ENCODE data around the gene ZIC4. TPM values are rescaled to one million over a fixed set of nuclear protein-coding genes. Genes with fewer than 3 reads are reported as not detected.

ZIC4 gene
- total RNA-seq, 1 donor from 2014 or later = not detected

DNA sequence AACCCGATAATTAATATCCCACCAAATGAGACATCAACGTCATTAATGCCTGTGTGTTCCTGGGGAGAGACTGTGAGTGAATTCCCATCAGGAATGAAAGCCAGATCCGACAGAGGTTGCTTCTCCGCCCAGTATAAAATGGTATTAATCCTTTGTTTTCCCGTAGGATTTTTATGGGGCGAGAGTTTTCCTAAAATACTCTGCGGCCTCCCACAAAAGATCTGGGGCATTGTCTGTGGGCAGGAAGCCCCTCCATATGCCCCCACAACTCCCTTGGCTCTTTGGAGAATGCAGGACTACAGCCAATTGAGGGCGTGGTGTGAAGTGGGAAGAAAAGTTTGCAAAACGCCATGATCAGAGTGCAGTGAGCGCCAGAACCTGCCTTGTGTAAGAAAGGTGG is 26.7 kb downstream of the ZIC4 start:
- intact Hi-C loops (cut with DNase I) = no loop called here

DNA sequence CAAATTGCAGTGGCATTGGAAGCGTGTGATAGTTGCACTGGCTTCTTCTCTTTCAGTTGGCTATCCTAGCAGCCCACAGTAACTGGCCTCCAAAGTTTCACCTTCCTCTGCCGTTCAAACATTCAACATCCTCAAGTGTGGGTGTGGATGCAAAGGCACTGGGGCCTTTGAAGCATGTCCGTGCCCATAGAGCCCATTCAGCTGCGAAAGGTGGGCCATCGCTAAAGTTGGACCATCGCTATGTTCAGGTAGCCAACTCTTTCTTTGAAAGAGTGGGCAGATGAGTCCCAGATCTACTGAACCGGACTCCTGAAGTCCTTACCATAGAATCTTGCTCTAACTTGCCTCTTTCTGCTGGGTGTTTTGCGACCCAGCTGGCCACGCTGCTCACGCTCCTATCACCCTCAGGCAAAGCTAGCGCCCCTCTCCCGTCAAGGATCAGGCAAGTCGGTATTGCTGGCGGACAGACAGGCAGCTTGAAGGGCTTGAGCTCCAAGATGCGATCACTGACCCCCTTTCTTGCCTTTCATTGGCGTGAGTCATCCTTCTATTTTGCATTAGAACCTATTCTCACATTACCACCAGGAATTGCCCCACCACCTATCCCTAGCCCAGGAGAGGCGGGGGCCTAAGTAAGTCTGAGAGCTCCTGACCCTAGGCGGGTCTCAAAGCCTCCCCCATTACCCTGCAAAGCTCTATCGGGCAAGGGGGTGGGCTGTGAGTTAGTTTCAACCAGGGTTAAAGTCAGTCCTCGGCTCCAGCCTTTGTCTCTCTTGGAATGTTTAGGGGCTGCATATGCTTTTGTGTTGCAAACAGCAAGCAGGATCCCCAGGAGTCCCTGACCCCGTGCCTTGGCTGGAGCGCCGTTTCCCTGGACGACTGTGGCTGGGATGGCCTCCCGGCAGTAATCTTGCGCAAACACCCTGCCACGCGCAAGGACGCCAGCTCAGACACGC is 28.7 kb downstream of the ZIC4 start:
- no peak for DNase-seq (ENCODE audit: low spot score)
- intact Hi-C loops (cut with DNase I) = no loop called here

More for the DNA sequence above, 26.7 kb downstream of the ZIC4 start:
- DNase-seq (ENCODE audit: low spot score) = no peak

DNA sequence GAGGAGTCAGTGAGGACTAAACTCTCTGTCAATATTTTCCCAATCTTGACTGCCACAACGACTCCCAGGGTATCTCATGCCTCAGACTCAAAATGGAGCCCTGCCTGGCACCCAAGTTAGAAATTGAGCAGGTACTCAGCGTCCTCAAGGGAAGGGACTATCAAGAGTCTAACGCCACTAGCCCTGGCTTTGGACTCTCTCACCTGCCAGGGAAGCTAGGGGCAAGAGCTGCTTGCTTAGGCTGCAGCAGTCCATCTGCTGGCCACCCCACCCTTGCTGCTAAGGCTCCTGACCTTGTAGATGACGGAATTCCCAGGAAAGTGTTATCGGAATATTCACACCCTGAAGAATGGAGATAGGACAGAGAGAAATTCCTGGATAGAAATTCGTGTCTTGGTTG is 33.0 kb downstream of the ZIC4 start:
- intact Hi-C loops (cut with DNase I) = no loop called here
- no peak for DNase-seq (ENCODE audit: low spot score)

DNA sequence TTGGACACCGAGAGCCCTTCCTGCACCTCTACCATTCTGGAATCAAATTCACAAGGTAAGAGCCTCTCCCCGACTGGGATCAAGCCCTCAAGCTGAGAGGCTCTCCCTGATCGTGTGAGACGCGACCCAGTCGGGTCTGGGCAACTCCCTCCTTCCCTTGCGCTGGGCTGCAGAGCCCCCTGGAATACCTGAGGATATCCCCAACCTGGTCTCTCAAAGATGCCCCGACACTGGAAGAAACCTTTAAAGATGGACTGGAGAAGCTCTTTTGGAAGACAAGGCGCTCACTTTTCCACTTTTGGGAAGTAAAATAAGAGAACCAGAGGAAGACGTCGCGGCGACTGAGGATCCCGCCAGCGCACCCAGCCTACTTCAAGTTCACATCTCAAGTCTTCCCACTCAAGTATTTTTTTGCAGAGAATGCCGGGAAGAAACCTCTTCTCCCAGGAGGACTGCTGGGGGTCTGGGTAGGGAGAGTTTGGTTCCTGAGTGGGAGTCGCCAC is 33.8 kb downstream of the ZIC4 start:
- no peak for DNase-seq (ENCODE audit: low spot score)
- intact Hi-C loops (cut with DNase I) = no loop called here

DNA sequence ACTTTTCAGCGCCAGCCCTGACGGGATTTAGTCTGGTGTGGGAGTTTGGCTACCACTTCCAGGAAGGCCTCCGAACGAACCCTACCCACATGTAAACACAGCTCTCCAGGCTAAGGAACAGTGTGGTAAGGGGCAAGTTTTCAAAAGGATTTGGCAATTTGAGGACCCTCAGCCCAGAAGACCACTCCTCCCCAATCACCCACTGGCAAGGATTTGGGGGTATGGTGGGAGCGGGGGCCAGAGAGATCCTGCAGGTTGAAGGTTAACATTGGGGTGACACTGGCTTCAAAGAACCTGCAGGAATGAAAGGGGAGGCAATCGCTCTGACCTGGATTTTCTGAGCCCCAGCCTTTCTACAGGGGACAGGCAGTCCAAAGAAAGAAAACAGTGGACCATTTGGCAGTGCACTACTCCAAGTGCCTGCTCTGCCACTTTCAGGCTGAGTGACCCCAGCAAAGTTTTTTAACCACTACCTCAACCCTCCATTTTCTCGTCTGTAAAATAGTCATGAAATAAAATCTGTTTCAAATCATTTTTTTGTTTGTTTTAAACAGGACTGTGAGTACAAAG is 34.5 kb downstream of the ZIC4 start:
- DNase-seq (ENCODE audit: low spot score) = no peak
- intact Hi-C loops (cut with DNase I) = no loop called here

DNA sequence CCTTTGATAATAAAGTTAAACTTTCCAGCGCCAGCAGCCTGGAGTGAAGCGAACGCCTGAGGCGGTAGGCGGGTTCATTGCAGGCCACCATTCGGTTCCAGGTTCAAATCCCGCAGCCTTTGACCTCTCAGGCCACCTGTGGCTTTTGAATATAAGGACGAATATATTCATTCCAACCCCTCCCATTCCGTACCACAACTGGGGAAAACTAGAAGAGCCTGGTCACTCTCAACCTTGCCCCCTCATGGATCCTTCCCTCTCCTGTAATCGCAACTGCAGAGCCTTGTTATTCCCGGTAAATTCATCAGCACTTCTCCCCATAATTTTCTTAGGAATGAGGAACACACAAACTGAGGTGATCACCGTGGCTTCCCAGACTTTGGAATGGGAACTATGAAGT is 35.2 kb downstream of the ZIC4 start:
- intact Hi-C loops (cut with DNase I) = no loop called here
- DNase-seq (ENCODE audit: low spot score) = no peak

DNA sequence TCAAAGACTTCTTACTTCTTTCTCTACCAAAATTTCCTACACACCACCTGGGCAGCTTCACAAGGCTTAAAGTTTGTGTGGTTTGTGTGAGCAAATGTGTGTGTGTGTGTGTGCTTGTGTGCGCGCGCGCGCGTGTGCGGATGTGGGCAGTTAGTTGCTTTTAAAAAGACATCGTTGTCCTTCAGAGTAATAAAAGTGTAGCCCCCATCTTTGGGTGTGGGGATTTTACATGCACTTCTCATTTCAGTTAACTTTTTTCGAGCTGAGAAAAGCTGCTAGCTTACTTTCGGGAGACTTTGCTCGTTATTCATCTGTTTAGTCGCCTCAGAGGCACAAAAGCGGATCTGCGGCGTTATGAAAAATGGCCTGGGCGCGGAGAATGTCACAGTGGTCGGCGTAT is 36.0 kb downstream of the ZIC4 start:
- no peak for DNase-seq (ENCODE audit: low spot score)
- intact Hi-C loops (cut with DNase I) = no loop called here

DNA sequence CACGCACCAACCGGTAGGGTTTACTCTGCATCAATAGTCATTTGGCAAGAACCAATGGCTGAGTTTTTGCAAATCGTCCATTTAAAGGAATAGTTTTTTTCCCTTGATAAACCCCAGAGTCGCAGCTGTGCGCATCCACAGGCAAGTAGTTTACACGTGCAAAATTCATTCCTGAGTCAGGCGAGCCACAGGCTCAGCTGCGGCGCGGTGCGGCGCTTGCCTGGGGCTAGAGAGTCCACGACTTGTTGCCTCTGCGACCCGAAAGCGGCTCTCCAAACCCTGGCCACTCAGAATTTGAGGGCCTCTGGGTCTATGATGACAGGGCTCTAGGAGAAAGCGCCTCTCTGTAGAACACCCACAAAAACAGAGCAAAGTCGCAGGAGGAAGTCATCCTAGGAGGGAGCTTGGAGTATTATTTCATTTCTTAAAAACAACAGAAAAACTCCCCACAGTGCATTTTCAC is 36.7 kb downstream of the ZIC4 start:
- intact Hi-C loops (cut with DNase I) = no loop called here
- DNase-seq (ENCODE audit: low spot score) = no peak

DNA sequence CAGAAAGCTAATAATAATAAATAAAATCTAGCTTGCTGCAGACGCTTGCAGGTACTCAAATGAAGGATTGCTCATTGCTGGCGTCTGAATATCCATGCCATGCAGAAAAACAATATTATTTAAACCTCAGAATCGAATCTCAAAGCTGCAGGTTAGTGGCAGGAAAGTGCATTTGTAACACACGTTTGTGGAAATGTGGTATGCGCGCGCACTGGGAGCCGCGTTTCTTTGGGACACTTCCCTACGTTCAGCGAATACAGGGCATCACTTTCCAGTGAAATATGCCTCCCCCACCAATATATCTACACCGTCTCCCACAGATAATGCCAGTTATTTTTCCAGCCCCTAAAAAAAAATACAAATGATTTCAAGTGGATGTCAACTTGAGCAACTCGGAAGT is 37.1 kb downstream of the ZIC4 start:
- DNase-seq (ENCODE audit: low spot score) = no peak
- intact Hi-C loops (cut with DNase I) = no loop called here

DNA sequence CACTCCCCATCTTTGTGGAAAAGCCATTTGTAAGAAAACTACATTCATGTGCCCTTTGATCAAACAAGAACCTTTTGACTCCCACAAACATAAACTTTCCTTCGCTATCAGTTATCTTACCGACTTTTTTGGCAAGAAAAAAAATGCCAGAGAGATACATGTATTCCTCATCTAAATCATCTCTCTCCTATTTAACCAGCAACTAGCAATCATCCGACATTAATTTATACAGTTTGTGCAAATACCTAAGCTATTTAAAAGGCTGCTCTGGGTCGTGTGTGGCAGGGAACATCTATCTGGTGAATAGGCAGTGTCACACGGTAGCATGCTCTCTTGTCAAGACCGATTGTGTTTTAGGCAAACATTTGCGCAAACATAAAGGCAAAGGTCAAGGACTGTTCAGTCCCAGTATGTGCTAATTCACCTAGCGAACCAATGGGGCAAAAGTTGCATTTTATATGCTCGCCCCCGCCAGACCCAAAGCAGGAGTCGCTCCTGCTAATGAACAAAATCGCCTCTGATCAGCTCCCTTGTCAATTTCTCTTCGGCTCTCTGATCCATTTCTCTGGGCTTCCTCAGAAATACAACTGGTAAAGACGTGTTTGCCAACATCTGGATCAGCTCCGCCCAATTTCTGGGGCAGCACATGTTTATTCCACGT is 37.7 kb downstream of the ZIC4 start:
- intact Hi-C loops (cut with DNase I) = no loop called here
- DNase-seq (ENCODE audit: low spot score) = no peak

DNA sequence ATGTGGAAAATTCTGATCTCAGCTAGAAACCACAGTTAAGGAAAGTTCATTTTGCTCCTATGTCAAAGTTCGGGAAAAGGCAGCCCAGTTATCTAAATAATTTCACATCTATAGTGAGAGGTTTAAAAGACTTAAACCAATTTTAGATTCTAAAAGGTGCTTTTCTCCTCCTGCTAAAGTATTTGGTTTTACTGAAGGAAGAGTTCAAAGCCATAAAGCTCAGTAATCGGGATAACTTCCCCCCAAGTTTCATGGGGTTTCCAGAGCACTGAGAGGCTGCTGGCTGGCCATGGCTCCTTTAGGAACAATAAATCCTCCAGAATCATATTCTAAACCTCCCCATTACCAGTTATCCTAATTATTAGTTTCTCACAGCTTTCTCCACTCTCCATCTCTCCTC is 38.2 kb downstream of the ZIC4 start:
- no peak for DNase-seq (ENCODE audit: low spot score)
- intact Hi-C loops (cut with DNase I) = no loop called here

DNA sequence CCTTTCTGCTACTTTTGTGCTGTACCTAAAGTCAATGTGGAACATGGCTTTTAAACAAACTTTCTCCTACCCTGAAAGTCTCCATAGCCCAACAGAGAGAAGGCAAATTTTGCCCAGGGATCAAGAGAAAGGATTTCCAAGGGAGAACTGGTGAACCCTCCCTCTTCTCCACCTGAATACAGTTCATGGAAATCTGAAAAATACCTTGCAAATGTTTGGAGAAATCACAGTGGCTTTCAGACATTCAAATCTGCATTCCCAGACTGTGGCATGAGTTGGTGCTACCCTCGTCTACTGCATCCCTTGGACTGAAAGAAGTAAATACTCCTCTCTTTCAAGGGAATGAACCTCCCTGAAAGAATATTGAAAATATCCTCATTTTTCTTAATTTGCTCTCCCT is 38.7 kb downstream of the ZIC4 start:
- intact Hi-C loops (cut with DNase I) = no loop called here
- no peak for DNase-seq (ENCODE audit: low spot score)

DNA sequence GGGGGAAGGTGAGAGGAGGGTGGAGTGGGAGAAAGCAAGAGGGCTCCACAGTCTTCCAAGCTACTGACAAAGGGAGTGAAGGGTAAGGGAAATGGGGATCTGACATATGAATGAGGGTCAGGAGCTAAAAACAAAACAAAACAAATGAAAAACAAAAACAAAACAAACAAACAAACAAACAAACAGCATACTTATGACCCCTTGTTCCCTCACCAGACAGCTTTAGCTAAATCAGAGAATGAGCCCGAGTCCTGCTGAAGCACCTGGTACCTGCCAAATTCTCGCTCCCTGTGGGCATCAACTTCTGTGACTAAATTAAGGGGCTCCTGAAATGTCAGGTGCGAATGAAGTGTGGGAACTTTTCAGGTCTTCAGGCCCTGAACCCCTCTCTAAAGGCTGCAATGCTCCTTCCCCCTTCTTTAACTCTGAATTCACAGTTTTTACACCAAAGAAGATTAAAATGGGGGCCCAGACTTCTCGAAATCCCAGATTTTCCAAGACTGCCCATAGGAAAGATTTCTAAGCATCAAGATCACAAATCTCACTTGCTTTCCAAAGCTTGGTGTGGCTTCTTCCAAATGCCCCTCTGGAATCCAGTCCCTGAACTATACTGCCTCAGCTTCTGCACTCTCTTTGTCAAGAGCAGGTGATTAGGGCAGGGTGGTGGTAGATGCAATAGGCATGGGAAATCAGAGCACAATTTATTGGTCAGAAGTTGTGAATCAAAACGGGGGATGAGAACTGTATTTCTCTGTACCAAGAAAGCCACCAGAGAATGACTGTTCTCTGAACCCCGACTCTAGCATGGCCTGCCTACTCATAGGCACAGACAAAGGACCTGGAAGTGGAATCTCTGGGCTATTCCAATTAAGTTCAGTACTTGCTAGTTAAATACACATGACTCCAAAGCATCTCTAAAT is 40.9 kb downstream of the ZIC4 start:
- no peak for DNase-seq (ENCODE audit: low spot score)
- intact Hi-C loops (cut with DNase I) = no loop called here

DNA sequence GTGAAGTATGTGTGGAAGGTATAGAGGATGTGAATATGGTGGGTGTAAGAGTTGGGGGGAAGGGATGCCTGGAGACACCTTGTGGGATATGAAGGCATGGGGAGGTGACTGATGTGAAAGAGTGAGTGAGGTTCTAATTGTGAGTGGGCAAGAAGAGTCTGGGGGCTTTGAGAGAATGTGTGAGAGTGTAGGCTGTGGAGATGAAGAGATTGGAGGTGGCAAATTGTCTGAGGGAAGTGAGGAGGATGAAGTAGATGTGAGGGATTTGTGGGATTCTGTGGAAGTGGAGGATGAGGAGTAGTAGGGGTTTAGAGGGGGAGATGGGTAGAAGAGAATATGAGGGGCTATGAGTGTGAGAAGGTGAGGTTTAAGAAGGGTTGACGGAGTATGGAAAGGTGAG is 41.6 kb downstream of the ZIC4 start:
- intact Hi-C loops (cut with DNase I) = no loop called here
- no peak for DNase-seq (ENCODE audit: low spot score)

DNA sequence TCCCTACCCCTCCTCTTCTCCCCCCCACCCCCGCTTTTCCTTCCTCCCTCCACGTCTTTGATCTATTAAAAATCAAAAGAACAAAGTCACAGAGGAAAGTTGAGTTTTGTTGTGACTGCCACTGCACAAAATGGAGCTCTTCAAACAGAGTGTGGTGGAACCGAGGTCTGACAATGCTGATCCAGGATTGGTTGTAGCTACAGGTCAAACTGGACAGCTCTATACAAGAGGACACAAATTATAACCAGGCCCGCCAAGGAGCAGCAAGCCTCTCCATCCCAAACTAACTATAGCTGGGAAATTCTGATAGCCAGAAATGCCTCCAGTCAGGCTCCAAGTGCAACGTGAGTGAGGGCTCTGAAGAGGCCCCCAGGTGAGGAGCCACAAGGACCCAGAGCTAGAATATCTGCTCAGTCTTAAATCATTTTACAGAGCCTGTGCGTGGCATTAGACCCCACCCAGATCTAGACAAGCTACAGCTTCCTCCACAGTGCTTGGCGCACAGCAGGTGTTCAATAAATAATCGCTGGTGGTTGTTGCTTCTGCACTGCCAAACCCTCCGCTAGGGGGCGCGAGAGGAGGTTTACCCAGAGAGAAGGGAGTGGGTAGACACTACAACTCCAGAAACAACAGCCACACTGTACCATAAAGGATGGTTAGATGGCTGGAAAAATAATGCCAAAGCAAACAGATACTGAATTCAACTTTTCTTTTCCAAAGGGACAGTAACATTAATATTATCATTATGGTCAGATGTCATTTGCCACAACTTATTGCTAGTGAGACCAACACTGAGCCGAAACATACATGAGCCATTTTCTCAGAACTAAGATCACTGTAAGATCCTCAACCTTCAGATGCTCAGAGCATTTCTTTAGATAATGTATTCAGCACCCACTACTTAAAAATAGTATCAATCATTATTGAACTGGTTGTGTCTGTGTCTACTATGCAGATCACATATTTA is 44.6 kb downstream of the ZIC4 start:
- intact Hi-C loops (cut with DNase I) = no loop called here

DNA sequence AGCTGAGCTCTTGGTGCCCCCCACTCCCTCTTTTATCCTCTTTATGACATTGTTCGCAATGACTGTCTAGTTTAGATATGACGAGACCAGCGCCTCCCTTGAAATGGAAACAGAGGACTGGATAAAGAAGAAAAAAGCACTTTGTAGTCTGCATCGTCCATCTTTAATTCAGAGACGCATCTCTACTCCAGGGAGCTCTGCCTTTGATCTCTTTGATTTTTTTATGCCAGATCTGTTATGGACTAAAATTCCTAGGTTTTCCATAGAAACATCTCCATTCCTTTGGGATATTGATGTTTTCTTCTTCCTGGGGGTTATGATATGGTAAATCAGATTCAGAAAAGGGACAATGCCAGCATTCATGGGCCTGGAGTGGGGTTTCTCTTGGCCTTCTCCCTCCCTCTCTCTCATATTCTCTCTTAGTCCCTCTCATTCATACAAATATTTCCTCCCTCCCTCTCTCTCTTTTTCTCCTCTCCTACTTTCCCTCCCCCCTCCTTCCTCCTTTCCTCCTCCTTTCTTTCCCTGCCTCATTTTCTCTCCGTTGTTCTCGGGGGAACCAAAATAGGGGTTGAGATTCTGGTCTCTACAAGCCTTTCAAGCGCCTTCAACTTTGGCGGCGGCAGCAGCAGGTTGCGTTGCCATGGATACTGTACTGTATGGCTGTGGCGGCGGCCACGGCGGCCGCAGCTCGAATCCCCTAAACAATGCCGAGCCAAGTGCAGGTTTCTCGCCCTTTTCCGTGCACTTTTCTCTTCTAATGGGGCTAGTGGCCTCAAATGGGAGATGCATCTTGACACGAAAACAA is 45.5 kb downstream of the ZIC4 start:
- intact Hi-C loops (cut with DNase I) = no loop called here

More for the DNA sequence above, 44.6 kb downstream of the ZIC4 start:
- no peak for DNase-seq (ENCODE audit: low spot score)

DNA sequence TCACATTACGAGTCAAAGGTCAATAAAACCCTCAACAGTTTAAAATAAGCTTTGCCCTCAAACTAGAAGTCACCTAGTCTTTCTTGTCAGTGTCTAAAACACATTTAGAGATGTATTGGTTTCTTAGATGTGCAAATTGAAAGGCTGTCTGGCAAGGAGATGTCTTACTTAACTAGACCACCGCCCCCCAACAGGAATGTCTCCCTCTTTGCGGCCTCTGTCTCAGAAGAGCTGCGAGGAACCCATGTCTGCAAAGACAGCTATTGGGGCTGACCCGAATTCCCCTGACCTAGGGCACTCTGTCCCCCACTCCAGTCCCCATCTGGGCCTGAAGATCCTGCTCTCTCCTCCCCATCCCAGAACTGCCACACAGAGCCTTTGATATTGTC is 46.3 kb downstream of the ZIC4 start:
- DNase-seq (ENCODE audit: low spot score) = no peak
- intact Hi-C loops (cut with DNase I) = no loop called here

More for the DNA sequence above, 45.5 kb downstream of the ZIC4 start:
- DNase-seq (ENCODE audit: low spot score) = no peak

Measured in cardiac septum (tissue), 1 donor.